HG03432 (cell line): ENCODE measurements around the gene TTC4.

Experiments
- ATAC-seq: cut with Tn5 transposase; IDR thresholded peaks from one replicate; pipeline ENCODE4 v1.9.1; 2021; ENCODE audit warnings: mild to moderate bottlenecking, moderate library complexity; ENCODE audit not compliant: unreplicated experiment

The TTC4 gene

GRCh38 chr1:54715493-54716298 is at the start of gene TTC4:
TSS of gene TTC4 (plus strand) at chr1:54715861. CDS start at chr1:54715909, 48 bp downstream.
- peak; percentile 99 for ATAC-seq

- no peak for ATAC-seq
Measured at GRCh38 chr1:54666333-54666732, 49.3 kb upstream of the TTC4 start.

GRCh38 chr1:54667797-54668196 is 47.9 kb upstream of the TTC4 start:
- no peak for ATAC-seq

- no peak for ATAC-seq
Measured at GRCh38 chr1:54668567-54668966, 47.1 kb upstream of the TTC4 start.

- ATAC-seq = peak; percentile 72
Measured at GRCh38 chr1:54671985-54672608, 43.6 kb upstream of the TTC4 start.

GRCh38 chr1:54678776-54679643 is 36.7 kb upstream of the TTC4 start:
- ATAC-seq = no peak

GRCh38 chr1:54679706-54680105 is 36.0 kb upstream of the TTC4 start:
- no peak for ATAC-seq

GRCh38 chr1:54680387-54680786 is 35.3 kb upstream of the TTC4 start:
- no peak for ATAC-seq

GRCh38 chr1:54681358-54681757 is 34.3 kb upstream of the TTC4 start:
- no peak for ATAC-seq

- ATAC-seq = no peak
Measured at GRCh38 chr1:54683453-54683852, 32.2 kb upstream of the TTC4 start.

- ATAC-seq = no peak
Measured at GRCh38 chr1:54685335-54685905, 30.2 kb upstream of the TTC4 start.

- no peak for ATAC-seq
Measured at GRCh38 chr1:54686155-54686554, 29.5 kb upstream of the TTC4 start.

- no peak for ATAC-seq
Measured at GRCh38 chr1:54694771-54695170, 20.9 kb upstream of the TTC4 start.

- no peak for ATAC-seq
Measured at GRCh38 chr1:54695221-54695620, 20.4 kb upstream of the TTC4 start.

- ATAC-seq = no peak
Measured at GRCh38 chr1:54695764-54696163, 19.9 kb upstream of the TTC4 start.

- no peak for ATAC-seq
Measured at GRCh38 chr1:54696262-54696661, 19.4 kb upstream of the TTC4 start.

GRCh38 chr1:54697896-54698295 is 17.8 kb upstream of the TTC4 start:
- no peak for ATAC-seq

- ATAC-seq = no peak
Measured at GRCh38 chr1:54698346-54698745, 17.3 kb upstream of the TTC4 start.

GRCh38 chr1:54699936-54700525 is 15.6 kb upstream of the TTC4 start:
- ATAC-seq = no peak

- ATAC-seq = no peak
Measured at GRCh38 chr1:54701066-54701465, 14.6 kb upstream of the TTC4 start.

GRCh38 chr1:54701996-54702395 is 13.7 kb upstream of the TTC4 start:
- no peak for ATAC-seq
